NCI-H748 (cell line): ENCODE measurements around the gene EPN3.

Experiments
- DNase-seq: peaks from one replicate; lab custom pipeline; 2025; ENCODE audit not compliant: unreplicated experiment; lab: John Stamatoyannopoulos, UW

EPN3 gene

DNA sequence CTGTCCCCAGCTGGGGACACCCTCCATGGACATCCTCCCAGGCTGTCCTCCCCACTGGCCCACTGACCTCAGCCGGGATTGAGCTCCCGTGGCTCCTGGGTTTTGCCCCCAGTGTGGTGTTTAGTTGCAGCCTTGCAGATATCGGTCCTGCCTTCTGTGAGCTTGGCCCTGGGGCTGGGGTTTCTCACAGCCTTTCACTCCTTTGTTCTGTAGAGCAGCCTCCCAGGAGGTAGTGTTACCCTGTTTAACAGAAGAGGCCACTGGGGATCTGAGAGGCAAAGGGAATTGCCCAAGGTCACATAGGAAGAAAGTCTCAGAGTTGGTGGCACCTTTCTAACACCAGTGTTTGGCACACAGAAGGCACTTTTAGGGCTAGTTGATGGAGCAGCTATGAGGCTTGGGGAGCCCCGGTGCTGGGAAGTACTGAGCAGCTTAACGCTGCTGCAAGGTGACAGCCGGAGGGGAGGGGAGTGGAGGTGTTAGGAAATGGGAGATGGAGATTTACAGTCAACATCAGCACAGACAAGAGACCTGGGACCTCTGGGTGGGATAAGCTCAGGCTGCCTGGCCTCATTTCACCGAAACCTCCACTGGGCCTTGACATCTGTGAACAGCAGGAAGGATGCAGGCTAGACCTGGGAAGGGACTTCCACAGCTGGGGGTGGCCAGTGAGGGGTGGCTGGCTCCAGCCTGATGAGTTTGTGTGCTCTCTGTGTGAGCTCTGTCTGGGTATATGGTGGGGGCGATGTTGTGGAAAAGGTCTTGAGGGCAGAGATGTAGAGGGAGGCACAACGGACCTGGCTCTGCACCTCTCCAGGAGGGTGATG, 54.1 kb downstream of the EPN3 start:
- no peak for DNase-seq

DNA sequence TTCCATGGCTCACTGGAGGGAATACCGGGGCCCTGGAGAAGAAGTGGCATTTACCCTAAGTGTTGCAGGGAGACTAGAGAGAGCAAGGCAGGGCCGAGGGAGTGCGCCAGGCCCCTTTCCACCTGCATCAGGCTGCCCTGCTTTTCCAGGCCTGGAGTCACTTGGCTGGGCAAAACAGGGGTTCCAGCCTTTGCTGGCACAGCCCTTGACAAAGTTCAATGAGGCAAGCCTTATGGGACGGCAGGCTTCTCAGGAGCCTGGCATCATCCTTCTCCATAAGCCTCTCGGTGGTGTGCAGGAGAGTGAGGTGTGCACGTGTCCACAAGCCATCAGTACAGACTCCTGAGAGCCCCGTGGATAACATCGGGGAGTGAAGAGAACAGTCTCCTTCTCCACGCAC, 55.0 kb downstream of the EPN3 start:
- DNase-seq: no peak

DNA sequence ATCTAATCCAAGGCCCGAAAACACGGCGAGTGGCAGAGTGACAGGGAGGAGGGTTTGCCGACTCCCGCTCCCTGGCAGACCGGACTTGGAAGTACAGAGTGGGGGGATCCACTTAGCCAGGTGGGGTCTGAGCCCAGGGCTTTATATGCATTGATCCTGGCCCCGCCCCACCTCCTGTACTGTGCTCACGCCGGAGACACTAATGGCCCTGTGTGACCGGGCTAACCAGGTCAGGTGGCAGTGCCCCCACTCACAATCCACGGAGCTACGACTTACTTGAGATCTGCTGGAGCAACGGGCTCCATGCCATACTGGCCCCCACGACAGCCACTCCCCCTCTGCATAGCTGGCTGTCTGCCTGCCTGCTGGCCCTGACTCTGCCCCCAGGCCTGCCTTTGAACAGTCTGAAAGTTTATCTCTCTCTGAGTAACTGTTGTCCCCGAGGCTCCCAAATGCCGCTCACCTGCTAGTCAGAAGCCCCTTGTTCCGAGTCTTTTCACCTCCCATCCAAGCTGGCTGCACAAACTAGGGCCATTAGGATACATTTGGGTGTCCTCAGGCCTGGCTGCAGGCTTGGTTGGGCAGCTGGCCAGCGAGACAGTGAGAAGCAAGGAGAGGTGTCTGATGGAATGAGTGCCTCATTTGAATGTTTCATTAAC, 56.0 kb downstream of the EPN3 start:
- DNase-seq: no peak

DNA sequence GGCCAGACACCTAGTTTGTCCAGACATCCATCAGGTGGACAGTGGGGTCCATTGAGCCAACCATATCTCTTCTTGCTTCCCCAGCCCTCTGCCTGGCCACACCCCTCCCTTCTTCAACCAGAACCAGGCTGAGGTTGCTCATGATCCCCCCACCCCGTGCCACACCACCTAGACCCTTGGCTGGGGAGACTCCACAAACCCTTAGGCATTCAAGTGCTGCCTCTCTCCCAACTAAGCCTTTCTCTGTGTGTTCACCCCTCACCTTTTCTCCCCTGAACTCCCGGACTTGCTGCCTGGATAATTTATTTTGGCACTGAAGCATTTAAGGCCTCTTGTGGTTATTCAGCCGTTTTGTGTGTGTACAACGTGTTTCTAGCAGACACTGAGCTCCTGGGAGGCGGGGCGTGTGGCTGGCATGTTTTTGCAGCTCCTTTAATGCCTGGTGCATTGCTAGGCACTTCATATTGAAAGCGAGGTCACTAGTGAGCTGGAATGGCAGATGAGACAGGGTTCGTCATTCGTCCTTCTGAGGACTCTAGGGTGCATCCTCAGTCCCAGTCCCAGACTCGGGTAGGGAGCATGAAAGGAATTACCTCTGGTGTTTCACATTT, 56.7 kb downstream of the EPN3 start:
- no peak for DNase-seq

DNA sequence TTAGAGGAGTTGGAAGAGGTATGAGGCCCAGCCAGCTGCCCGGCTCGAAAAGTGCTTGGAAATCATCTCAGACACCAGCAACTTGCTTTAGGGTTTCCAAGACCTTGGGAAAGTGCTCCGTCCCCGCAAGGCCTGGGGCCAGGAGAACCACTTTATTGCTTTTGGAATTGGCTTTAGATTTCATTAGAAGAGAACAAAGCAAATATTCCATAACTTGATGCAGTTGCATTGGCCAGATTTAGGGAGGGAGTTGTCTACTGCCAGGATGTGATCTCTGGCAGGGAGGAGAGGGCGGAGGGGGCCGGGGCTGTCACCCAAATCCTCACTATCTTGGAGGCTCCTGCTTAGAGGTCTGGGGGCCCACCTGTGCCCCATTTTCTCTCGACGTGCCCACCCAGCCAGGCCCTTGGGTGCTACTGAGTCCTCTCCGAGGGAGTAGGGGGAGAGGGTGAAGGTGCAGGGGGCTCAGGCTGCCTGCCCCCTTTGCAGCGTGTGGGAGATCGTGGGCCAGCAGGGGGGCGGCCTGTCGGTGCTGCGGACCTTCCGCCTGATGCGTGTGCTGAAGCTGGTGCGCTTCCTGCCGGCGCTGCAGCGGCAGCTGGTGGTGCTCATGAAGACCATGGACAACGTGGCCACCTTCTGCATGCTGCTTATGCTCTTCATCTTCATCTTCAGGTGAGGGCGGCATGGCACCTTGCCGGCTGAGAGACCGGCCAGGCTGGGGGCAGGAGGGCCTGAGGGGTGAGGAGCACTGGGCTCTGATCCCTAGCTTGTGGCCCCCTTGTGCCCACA, 58.6 kb downstream of the EPN3 start:
- DNase-seq: no peak

DNA sequence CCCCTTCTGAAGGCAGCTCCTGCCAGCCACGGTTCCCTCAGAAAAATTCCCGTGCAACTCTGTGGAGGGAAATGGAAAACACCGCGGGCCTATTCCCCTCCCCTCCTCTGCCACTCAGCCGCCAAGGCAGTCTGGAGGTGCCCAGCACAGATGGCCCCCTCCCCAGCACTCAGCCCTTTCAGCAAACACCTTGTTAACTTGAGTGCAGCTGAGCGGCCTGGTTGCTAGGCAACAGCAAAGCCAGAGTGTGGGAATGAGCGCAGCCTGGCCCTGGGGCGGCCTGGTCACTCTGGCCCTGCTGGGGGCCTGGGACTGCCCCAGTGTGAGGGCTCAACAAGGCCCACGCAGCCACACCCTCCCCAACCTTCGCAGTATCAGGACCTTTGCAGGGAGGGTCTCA, 60.8 kb downstream of the EPN3 start:
- peak; percentile 93 for DNase-seq
